GM18511 (cell line): Measurements from ENCODE around the gene BOLA3.
"Not testable (repeated sequence)": the region's sequence is repeated elsewhere in the genome, so short reads cannot be mapped to it uniquely, and the experiment has no call there.

Source experiments
- ATAC-seq: cut with Tn5 transposase; IDR thresholded peaks from one replicate; pipeline ENCODE4 v1.9.1; 2021; ENCODE audit warnings: mild to moderate bottlenecking, moderate library complexity; ENCODE audit not compliant: unreplicated experiment

The BOLA3 gene

GRCh38 chr2:74149570-74150319 lies 2.0 kb upstream of the BOLA3 start:
- ATAC-seq, result no peak

- ATAC-seq, result no peak
Observed at GRCh38 chr2:74149247-74149525, 1.5 kb upstream of the BOLA3 start.

DNA sequence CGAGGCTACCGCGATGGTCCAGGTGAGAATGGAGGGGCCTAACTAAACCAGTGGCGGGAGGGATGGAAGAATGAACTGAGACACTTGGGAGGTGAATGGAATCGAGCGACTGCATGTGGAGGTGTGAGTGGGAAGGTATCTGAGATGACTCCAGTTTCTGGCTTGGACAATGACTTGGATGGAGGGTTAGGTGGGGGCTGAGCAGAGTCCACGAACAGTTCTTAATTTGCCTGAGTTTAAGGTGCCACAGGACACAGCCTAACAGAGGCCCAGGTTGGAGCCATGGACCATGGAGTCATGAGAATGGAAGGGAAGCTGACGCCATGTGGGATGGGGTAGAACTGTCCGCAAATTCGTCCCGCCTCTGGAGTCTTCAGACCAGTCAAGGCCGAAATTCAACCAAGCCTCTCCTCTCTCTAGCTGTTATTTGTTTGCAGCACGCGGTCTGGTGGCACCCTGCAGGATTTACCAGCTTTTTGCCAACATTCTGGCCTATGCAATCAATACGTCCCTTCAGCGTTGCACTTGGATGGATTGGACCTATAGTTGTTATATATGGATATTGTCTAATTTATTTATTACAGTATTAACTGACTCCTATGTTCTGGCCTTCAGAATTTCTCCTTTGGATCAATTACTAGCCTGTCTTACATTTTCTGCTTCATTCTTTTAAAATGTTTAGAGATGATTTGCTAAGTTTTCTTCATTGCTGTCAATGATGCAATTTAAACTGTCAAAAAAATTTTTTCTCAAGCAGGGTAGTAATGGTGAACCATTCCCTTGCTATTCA lies 940 bp upstream of the BOLA3 start:
- ATAC-seq, result no peak

- peak; percentile 53 for ATAC-seq
Observed at GRCh38 chr2:74146929-74147726, 584 bp downstream of the BOLA3 start.

DNA sequence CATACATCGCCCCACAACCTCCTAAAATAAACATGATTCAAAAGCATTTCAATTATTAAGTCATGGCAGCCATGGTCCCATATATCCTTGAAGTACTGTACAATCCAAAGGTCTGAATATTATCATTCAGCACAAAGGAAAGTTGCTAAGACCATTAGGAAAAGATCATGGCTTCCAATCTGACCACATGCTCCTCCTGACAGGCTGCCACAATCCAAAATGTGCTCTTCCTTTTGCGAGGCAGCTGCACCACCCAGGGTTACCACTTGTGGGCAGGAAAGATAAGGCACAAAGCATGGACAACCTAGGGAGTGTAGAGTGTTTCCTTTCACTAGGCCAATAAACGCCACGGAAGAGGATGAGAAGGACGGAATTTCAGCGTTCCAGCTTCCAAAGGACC lies 5.4 kb downstream of the BOLA3 start:
- ATAC-seq, result no peak

- ATAC-seq, result no peak
Observed at GRCh38 chr2:74138600-74139323, 8.9 kb downstream of the BOLA3 start.

DNA sequence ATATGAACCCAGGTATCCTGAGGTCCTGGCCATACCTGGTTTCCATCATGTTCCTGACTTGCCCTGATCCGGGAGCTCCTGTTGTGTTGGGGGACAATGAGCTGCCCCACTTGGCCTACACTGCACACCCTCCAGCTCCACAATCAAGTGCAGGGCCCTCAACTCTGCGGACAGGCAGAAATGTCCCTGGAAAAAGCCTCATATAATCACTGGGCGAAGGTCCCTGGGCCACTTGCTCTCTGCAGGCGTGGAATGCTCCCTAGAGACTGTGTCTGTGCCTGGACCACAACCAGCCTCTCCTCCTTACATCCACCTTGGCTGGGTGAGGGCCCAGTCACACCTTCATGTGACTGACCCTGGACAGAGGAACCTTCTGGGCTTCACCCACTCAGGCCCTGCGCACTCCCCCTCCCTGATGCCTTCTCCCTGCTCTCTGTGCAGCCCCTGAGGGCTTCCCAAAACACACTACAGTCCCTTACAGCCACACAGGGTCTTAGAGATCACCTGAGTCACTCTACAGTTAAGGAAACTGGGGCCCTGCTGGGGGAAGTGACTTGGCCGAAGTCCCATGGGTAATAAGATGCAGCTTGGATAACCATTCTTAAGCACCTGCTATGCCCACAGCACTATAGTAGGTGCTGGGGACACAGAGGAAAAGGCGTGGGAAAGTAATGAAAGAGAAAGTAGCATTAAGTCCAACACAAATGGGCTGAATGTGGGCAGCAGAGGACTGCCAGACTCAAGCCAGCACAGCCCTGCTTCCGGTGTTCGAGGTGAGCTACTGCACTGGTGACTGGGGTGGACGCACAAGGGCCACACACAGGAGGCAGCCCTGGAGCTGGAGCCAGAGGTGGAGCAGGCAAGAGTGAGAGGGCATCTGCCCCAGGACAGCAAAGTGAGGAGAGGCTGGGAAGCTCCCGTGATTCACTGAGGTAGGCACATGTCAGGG lies 9.8 kb downstream of the BOLA3 start:
- ATAC-seq, result no peak

DNA sequence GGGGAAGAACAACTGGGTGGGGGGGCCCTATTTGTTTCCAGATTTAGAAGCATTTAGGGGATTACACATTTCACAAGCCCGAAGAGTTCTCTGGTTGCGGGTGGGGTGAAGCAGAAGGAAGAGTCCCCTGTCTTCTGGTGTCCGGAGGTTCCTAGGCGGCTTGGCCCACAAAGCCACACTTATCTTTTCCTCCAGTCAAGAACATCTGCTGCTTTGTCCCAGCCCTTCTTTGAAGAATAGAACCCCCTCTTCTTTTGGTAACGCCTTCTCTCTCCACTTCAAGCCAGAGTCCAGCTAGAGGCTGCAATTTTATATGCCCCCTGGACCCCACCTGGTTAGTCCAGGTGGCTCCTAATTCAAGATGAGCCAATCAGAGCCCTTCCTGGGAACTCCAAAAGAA lies 15.8 kb downstream of the BOLA3 start:
- ATAC-seq, result no peak

- no peak for ATAC-seq
Observed at GRCh38 chr2:74130211-74130995, 17.3 kb downstream of the BOLA3 start.

- ATAC-seq, result no peak
Observed at GRCh38 chr2:74128206-74128605, 19.5 kb downstream of the BOLA3 start.

DNA sequence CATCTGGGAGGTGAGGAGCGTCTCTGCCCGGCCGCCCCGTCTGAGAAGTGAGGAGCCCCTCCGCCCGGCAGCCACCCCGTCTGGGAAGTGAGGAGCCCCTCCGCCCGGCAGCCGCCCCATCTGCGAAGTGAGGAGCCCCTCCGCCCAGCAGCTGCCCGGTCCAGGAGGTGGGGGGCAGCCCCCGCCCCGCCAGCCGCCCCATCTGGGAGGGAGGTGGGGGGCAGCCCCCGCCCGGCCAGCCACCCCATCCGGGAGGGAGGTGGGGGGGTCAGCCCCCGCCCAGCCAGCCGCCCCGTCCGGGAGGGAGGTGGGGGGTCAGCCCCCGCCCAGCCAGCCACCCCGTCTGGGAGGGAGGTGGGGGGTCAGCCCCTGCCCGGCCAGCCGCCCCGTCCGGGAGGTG lies 23.8 kb downstream of the BOLA3 start:
- ATAC-seq, result not testable (repeated sequence)

DNA sequence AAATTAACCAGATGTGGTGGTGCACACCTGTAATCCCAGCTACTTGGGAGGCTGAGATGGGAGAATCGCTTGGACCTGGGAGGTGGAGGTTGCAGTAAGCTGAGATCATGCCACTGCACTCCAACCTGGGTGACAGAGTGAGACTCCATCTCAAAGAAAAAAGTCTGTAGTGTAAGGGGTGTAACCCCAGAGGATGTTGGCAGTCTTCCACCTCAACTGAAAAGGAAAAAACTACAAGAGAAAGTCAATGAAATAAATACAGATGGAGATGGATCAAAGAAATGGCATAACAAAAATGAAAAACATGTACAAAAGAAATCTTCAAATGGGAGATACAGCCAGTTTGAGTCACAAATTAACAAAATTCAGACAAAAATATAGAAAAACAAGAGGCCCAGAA lies 25.9 kb downstream of the BOLA3 start:
- ATAC-seq, result not testable (repeated sequence)

- ATAC-seq, result peak; percentile 94
Observed at GRCh38 chr2:74119912-74120825, 27.5 kb downstream of the BOLA3 start.

DNA sequence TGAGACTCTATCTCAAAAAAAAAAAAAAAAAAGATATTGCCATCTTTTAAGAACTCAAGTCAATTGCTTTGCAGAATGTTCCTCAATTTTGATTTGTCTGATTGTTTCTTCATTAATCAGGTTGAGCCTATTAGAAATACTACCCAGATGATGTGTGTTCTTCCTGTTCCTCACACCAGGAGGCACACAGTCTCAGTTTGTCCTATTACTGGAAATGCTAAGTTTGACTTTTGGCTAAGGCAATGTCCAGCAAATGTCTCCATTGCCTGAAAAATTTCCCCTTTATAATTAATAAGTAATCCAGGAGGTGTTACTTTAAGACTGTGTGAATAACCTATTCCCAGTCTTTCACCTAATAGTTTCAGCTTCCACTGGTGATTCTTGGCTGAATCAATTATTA lies 28.4 kb downstream of the BOLA3 start:
- ATAC-seq, result no peak

GRCh38 chr2:74111380-74111779 lies 36.3 kb downstream of the BOLA3 start:
- ATAC-seq, result no peak

- no peak for ATAC-seq
Observed at GRCh38 chr2:74110537-74110936, 37.2 kb downstream of the BOLA3 start.

DNA sequence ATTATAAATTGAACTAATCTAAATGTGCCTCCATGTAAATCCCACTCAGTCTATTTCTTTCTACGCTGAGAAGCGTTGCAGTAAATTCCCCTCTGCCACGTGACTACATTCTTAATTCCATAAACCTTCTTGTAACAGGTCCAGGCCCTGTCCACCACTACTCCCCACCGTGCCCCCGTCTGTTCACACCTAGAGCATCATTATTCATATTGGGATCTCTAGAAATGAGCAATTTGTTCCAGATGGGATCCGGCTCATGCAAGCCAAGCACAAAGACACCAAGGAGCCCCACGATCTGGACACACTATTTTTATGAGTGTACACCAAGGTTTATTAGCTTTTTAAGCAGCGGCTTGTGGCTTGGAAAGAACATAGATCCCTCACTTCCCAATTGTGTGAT lies 38.2 kb downstream of the BOLA3 start:
- ATAC-seq, result no peak

- ATAC-seq, result no peak
Observed at GRCh38 chr2:74107071-74107470, 40.6 kb downstream of the BOLA3 start.
